ENCODE measurements around the gene MAP1B. TPM values are rescaled to one million over a fixed set of nuclear protein-coding genes. Genes with fewer than 3 reads are reported as not detected.

The MAP1B gene
- total and polyA plus RNA-seq, 9 of the 15 experiments (the other 6 are each of a cell fraction or from before 2014, with no cell fraction given): 5.2 to 66.1 (median 17.3) TPM

DNA sequence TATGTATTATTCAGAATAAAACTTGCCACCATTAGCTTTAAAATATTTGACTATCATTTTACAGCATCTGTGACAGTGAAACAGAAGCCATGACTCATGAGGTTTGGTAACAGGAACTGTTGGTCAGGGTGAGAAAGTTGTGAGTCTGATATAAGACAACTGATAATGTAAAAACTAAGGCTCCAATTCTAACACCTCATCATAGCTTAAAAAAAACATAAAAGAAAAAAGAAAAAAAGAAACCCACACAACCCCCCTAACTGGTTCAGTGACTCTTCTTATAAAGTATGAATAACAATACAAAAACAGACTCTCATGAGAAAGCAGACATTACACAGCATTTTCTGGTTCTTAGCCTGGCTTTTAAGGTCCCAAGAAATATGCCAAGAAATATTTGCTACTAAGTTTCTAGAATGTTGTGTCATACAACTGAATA lies 127.0 kb downstream of the MAP1B start (continued):
- TF ChIP-seq, protein P1, sequence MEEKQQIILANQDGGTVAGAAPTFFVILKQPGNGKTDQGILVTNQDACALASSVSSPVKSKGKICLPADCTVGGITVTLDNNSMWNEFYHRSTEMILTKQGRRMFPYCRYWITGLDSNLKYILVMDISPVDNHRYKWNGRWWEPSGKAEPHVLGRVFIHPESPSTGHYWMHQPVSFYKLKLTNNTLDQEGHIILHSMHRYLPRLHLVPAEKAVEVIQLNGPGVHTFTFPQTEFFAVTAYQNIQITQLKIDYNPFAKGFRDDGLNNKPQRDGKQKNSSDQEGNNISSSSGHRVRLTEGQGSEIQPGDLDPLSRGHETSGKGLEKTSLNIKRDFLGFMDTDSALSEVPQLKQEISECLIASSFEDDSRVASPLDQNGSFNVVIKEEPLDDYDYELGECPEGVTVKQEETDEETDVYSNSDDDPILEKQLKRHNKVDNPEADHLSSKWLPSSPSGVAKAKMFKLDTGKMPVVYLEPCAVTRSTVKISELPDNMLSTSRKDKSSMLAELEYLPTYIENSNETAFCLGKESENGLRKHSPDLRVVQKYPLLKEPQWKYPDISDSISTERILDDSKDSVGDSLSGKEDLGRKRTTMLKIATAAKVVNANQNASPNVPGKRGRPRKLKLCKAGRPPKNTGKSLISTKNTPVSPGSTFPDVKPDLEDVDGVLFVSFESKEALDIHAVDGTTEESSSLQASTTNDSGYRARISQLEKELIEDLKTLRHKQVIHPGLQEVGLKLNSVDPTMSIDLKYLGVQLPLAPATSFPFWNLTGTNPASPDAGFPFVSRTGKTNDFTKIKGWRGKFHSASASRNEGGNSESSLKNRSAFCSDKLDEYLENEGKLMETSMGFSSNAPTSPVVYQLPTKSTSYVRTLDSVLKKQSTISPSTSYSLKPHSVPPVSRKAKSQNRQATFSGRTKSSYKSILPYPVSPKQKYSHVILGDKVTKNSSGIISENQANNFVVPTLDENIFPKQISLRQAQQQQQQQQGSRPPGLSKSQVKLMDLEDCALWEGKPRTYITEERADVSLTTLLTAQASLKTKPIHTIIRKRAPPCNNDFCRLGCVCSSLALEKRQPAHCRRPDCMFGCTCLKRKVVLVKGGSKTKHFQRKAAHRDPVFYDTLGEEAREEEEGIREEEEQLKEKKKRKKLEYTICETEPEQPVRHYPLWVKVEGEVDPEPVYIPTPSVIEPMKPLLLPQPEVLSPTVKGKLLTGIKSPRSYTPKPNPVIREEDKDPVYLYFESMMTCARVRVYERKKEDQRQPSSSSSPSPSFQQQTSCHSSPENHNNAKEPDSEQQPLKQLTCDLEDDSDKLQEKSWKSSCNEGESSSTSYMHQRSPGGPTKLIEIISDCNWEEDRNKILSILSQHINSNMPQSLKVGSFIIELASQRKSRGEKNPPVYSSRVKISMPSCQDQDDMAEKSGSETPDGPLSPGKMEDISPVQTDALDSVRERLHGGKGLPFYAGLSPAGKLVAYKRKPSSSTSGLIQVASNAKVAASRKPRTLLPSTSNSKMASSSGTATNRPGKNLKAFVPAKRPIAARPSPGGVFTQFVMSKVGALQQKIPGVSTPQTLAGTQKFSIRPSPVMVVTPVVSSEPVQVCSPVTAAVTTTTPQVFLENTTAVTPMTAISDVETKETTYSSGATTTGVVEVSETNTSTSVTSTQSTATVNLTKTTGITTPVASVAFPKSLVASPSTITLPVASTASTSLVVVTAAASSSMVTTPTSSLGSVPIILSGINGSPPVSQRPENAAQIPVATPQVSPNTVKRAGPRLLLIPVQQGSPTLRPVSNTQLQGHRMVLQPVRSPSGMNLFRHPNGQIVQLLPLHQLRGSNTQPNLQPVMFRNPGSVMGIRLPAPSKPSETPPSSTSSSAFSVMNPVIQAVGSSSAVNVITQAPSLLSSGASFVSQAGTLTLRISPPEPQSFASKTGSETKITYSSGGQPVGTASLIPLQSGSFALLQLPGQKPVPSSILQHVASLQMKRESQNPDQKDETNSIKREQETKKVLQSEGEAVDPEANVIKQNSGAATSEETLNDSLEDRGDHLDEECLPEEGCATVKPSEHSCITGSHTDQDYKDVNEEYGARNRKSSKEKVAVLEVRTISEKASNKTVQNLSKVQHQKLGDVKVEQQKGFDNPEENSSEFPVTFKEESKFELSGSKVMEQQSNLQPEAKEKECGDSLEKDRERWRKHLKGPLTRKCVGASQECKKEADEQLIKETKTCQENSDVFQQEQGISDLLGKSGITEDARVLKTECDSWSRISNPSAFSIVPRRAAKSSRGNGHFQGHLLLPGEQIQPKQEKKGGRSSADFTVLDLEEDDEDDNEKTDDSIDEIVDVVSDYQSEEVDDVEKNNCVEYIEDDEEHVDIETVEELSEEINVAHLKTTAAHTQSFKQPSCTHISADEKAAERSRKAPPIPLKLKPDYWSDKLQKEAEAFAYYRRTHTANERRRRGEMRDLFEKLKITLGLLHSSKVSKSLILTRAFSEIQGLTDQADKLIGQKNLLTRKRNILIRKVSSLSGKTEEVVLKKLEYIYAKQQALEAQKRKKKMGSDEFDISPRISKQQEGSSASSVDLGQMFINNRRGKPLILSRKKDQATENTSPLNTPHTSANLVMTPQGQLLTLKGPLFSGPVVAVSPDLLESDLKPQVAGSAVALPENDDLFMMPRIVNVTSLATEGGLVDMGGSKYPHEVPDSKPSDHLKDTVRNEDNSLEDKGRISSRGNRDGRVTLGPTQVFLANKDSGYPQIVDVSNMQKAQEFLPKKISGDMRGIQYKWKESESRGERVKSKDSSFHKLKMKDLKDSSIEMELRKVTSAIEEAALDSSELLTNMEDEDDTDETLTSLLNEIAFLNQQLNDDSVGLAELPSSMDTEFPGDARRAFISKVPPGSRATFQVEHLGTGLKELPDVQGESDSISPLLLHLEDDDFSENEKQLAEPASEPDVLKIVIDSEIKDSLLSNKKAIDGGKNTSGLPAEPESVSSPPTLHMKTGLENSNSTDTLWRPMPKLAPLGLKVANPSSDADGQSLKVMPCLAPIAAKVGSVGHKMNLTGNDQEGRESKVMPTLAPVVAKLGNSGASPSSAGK (IDR thresholded peaks at IDR 0.05): 0 out of 2 replicates have a peak, but pooled peaks have one; percentile 12
- no peak for TF ChIP-seq SIN3B (IDR thresholded peaks at IDR 0.05; ENCODE audit: low read depth)
- peak in 1 of 2 experiments; percentile 77; a peak in 1 of 4 replicates for TF ChIP-seq TEAD1 (CRISPR knock-in tag; IDR thresholded peaks at IDR 0.05)
- TF ChIP-seq CAMTA2 (CRISPR knock-in tag; conservative IDR thresholded peaks at IDR 0.05): no peak
- peak in 1 of 2 experiments; percentile 52; a peak in 1 of 4 replicates for TF ChIP-seq RCOR1 (IDR thresholded peaks at IDR 0.05; ENCODE audit: borderline replicate concordance in 1 of 2, low read depth in 2 of 2, low read length in 2 of 2)
- TF ChIP-seq TRIM24 (IDR thresholded peaks at IDR 0.05): peak; percentile 57 to 70
- peak; percentile 71 for TF ChIP-seq NCOR1 (IDR thresholded peaks at IDR 0.05)
- no peak for TF ChIP-seq TCFL5 (CRISPR knock-in tag; conservative IDR thresholded peaks at IDR 0.05)
- TF ChIP-seq TEAD4 (IDR thresholded peaks at IDR 0.05; ENCODE audit: low read length): peak; percentile 87
- no peak for TF ChIP-seq TEAD4 (CRISPR knock-in tag; IDR thresholded peaks at IDR 0.05; ENCODE audit: borderline replicate concordance)
- no peak for TF ChIP-seq NR2C1 (IDR thresholded peaks at IDR 0.05)
- TF ChIP-seq NR2C1 (tag; IDR thresholded peaks at IDR 0.05): no peak
- TF ChIP-seq ERF (CRISPR knock-in tag; IDR thresholded peaks at IDR 0.05): no peak
- TF ChIP-seq, protein P2, sequence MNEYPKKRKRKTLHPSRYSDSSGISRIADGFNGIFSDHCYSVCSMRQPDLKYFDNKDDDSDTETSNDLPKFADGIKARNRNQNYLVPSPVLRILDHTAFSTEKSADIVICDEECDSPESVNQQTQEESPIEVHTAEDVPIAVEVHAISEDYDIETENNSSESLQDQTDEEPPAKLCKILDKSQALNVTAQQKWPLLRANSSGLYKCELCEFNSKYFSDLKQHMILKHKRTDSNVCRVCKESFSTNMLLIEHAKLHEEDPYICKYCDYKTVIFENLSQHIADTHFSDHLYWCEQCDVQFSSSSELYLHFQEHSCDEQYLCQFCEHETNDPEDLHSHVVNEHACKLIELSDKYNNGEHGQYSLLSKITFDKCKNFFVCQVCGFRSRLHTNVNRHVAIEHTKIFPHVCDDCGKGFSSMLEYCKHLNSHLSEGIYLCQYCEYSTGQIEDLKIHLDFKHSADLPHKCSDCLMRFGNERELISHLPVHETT (CRISPR knock-in tag; conservative IDR thresholded peaks at IDR 0.05 in 1 of 2, IDR thresholded peaks at IDR 0.05 in 1 of 2): peak in 1 of 2 experiments; percentile 69; a peak in 1 of 4 replicates
- TF ChIP-seq ZNF124 (CRISPR knock-in tag; IDR thresholded peaks at IDR 0.05): no peak

All from K562 (cell line).